Activated naive CD8-positive, alpha-beta T cell treated with anti-CD3 and anti-CD28 coated beads, Interleukin-2, amount 50 U/mL, for 16 hours (primary cell): Measurements from ENCODE around the gene STPG2.

Experiments used
- DNase-seq: peaks from one replicate; pipeline ENCODE4 v3.0.0-alpha.2; 2020; ENCODE audit warnings: low read depth, low spot score

Gene STPG2

GRCh38 chr4:97517939-97518338 lies 625.3 kb downstream of the STPG2 start:
- DNase-seq, result no peak

GRCh38 chr4:97513917-97514316 lies 629.4 kb downstream of the STPG2 start:
- no peak for DNase-seq
